CD4-positive, alpha-beta T cell treated with Interleukin-6 for 4 hours (primary cell): ENCODE measurements around the gene CTCFL.
"Not testable (repeated sequence)": the region's sequence is repeated elsewhere in the genome, so short reads cannot be mapped to it uniquely, and the experiment has no call there.

Experiments used
- DNase-seq: peaks from one replicate; pipeline ENCODE4 v3.0.0-alpha.2; 2020; ENCODE audit warnings: mixed read lengths

Gene CTCFL

DNA sequence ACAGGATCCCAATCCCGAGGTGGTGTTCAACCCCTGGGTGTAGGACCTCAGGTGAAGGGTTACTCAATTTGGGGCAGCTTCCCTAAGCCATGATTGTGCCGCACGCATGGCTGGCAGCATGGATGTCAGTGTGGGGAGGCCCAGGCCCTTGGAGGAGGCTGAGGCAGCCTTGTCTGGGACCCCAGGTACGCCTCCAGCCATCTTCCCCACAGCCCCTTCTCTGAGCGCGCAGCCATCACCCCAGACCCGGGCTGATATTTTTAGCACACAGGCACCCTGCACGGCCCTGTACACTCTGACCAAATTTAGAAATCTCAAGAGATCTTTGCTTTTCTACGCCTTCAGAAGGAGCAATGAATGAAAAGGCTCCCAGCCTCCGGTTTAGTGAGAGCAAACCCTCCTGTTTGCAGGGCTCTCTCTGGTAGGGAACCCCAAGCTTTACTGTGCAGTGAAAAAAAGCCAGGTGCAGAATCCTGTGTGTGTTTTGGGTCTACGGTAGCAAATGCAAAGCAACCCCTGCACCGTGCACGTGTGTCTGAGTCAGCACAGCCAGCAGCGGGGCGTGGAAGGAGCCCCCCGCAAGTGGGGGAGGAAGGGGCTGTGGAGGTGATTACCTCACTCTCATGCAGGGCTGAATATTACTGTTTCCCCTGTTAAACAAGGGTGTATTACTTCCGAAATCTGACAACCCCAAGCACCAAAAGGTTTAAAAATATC is 44.3 kb downstream of the CTCFL start:
- DNase-seq, result peak; percentile 68

DNA sequence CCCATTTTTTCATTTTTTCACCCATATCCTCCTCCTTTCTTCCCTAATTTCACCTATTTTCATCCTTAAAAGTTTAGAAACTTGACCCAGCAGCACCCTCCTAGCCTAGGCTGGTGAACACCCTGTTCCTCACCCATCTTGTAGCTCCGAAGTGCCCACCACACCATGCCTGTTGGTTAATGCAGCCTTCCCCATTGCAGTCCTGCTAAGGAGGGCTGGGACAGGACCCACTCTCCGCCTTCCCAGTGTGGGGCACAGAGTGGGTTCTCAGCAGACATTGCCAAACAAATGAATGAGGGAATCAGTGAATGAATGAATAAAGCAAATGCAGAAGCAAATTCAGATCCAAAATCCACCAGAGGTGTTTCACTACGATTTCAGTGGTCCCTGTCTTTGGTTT is 45.7 kb downstream of the CTCFL start:
- no peak for DNase-seq

DNA sequence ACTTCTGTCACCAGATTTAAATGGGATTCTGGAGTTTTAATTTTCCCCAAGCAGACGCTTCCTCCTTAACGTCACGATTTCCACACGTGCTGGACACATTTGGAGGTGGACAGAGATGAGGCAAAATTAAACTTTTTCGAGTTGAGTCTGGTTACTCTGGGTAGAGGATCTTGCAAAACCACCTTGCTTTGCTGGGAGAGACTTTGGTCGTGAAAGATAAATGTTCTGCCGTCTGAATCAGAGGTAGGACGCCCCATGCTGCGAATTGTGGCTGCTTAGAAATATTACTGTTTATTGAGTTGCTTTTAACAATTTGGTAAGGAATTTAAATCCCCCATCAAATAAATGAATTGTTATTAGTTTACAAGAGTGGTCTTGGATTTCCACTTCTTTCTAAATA is 46.8 kb downstream of the CTCFL start:
- DNase-seq, result no peak

DNA sequence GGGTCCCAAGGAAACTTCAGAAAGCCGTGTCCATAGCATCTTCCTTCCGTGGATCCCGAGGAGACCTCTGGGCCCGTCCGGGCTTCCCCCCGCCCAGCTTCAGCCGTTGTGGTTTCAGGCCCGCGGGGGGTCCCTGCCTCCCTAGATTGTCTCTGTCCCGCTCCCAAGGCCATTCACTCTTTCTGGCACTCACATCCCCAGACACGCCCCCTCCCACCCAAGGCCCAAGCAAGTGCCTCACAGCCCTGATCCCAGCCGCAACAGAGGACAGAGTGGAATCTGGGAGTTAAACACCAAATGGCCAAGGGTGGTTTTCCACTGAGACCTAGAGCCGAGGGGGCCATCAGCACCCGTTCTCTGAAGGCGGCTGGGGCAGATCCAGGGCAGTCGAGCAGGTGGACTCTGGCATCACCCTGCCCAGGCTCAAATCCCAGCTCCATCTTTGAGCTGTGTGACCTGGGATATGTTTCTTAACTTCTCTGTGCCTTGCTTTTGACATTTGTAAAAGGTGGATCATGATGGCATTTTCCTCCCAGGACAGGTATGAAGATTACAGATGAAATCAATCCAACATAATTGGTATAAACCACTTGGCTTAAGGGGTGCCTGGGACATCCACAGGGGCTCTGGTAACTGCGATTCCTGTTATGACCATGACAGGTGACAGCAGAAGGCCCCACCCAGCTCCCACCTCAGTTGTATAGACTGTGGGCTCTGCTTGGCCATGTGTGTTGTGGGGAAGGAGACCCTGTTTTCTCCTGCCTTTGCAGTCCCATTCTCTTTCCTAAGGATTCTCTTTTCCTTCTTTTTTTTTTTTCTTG is 48.1 kb downstream of the CTCFL start:
- no peak for DNase-seq

DNA sequence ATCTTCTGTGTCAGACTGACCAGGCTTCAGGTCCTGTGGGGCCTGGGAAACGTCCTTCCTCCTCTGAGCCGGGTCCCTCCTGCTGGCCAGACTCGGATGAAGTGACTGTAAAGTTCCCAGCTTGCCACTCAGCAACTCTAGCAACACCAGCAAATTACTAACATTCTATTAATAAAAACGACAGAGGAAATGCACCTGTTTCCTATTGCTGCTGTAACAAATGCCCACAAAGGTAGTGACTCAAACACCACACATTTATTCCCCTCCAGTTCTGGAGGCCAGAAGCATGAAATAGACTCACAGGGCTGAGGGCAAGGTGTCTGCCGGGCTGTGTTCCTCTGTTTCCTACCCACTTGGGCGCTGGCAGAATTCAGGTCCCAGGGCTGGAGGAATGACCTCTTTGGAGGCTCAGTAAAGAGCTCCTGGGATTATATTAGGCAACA is 48.8 kb downstream of the CTCFL start:
- no peak for DNase-seq

DNA sequence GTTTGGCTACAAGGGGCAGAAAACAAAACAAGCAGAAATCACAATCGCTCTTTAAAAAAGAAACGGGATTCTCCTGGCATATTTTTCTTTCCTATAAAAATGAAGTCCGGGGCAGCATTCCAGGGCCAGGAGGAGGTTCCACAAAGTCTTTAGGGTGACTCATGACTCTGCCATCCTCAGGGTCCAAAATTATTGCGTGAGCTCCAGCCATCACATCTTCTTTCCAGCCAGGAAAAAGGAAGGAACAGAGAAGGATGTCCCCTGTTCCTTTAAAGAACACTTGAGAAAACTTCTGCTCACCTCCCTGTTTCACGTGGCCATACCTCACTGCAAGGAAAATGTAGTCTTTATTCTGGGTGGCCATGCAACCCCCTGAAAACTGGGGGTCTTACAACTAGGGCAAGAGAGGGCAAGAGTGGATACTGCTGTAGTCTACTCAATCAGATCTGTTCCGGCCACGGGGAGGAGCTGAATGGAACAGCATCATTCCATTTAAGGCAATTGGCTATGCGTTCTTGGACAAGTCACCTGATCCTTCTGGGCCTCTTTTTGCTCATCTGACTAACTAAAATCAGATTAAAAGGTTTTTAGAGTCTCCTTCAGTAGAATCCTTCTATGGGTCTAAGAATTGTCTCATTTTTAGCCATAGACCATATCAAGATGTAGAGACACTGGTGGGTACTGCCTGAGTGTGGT is 49.4 kb downstream of the CTCFL start:
- no peak for DNase-seq

DNA sequence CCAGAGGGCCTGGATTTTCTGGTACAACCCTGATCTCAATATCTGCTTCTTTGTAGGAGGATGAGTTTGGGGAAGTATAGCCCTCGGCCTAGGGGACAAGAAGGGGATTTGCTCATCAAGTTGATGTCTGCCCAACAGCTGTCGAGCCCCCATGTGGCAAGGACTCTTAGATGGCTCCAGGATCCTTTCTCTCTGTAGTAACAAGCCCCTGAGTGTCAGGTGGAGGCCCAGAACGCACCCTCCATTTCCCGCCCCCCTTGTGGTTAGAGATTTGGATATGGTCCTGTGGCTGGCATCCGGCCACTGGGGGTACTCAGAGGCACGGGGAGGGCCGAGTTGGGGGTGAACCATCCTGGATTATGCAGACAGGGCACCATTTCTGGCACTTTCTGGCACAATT is 50.1 kb downstream of the CTCFL start:
- DNase-seq, result no peak

DNA sequence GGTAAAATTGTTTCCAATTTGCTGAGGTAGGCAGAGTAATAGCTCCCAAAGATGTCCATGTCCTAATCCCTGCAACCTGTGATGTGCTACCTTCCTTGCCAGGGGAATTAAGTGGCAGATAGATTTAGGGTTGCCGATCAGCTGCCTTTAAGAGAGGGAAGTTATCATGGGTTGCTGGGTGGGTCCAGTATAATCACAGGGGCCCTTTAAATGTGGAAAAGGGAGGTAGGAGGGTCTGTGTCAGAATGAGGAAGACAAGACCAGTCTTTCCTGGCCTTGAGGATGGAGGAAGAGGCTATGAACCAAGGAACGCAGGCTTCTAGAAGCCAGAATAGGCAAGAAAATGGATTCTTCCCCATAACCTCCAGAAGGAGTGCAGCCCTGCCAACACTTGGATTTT is 50.7 kb downstream of the CTCFL start:
- no peak for DNase-seq

DNA sequence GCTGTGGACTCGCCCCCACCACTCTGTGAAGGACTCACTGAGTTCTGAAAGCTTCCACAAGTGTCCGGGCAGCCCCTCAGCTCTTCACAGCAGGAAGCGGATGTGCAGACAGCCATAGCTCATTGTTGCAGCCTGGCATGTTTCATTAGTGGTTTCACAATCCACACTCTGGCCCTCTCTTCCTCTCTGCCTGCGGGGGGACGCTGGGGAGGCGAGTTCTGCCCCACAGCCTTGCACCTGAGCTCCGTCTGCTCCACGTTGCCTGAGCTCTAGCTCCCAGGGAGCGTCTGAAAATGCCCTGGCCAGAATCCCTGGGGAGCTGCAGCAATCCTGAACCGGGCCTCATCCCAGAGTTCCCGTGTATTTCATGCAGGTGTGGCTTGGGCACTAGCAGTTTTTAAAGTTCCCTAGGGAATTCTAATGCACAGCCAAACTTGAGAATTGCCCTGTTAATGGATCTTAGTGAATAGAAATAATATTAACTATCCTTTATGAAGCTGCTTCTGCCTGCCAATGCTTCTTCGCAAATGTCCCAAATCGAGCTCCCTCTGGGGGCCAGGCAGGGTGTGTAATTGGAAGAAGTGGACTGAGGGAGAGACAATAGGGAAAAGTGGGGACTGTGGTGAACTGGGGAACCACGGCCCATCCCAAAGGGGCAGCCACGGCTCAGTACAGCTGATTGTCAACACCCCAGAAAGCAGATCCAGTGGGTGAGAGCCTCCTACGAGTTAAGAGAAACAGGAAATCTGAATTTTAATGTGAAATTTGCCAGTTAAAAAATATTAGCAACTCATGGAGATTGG is 51.5 kb downstream of the CTCFL start:
- peak; percentile 43 for DNase-seq

DNA sequence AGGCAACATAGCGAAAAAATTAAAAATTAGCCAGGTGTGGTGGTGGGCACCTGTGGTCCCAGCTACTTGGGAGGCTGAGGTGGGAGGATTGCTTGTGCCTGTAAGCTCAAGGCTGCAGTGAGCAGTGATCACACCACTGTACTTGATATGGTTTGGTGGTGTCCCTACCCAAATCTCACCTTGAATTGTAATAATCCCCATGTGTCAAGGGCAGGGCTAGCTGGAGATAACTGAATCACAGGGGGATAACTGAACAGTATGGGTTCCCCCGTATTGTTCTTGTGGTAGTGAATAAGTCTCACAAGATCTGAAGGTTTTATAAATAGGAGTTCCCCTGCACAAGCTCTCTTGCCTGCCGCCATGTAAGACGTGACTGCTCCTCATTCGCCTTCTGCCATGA is 52.5 kb downstream of the CTCFL start:
- not testable (repeated sequence) for DNase-seq

DNA sequence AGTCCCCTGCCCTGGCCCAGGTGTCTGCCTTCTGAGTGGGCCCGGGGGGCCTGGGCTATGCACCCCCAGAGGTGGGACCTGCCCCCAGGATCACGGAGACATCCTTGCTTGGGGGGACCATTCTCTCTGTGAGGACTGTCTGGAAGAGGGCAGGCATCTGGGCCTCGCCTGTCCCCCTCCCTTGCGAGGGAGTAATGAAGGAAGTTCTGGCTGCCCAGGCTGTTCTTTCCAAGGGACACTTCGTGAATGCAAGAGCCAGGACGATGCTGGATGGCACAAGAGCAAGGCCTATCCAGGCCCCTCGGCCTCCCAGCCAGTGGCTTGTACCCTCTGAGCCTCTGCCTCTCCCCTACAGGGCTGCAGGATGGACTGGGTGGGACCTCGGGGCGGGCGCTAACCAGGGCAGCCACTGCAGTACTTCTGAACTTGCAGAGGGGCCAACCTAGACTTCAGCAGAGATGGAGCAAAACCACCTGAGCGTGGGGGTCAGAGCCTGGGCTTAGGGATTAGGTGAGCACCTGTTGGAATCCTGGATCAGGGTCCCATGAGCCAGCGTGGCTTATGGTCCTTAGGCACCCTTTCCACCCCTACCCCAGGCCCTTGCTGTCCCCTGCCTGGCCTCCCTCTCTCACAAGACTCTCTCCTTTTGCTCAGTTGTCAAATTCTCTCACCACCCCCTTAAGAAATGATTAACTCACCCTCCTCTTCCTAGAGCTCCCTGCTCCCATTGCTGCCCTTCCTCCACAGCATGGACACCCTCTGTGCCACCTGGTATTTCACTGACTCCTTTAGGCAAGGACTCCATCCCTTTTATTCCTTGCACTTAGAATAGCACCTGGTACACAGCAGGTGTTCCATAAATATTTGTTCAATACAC is 53.2 kb downstream of the CTCFL start:
- no peak for DNase-seq

DNA sequence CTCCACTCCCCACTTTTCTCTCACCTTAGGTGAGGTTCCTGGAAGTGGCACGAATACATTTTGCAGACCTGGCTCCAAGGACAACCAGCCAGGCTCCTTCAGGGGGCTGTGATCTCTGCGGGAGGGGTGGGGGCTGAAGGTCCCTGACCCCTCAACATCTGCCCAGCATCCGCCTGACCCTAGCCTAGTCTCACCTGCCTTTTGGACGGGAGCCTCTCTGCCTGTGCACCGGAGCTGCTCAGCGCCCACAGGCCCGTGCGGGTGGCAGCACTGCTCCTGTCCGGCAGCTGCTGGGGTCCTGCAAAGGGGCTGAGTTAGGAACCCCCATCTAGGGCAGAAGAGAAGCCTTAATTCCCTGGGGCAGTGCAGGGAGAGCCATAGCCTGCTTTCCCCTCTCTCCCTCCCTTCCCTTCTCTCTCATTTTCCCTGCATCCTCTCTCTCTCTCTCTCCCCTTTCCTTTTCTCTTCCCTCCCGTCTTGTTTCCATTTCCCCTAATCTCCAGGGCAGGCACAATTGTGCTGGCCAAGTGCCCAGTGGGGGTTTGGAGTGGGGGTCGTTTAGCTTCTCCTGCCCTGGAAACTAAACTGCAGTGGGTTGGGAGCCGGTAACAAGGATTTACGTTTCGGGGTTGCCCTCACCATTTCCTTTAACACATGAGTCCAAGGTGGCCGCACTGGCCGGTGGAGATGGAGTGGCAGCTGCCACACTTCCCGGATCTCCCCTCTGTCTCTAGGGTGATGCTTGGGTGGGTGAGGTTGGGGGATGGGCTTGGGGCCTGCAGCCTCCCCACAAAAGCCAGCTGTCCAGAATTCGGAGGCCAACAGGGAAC is 54.1 kb downstream of the CTCFL start:
- no peak for DNase-seq

DNA sequence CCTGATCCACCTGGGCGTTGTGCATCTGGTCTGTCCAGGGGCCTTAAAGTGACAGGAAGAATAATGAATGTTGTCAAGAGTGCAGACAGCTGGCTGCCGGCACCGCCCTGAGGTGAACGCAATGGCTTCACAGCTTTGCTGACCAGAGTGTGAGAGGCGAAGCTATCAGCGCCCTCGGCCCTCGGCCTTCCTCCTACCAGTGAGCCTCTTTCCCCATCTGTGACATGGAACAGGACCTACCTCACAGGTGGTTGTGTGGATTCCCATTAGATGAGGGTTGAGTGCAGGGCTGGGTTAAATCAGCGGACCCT is 54.8 kb downstream of the CTCFL start:
- no peak for DNase-seq

DNA sequence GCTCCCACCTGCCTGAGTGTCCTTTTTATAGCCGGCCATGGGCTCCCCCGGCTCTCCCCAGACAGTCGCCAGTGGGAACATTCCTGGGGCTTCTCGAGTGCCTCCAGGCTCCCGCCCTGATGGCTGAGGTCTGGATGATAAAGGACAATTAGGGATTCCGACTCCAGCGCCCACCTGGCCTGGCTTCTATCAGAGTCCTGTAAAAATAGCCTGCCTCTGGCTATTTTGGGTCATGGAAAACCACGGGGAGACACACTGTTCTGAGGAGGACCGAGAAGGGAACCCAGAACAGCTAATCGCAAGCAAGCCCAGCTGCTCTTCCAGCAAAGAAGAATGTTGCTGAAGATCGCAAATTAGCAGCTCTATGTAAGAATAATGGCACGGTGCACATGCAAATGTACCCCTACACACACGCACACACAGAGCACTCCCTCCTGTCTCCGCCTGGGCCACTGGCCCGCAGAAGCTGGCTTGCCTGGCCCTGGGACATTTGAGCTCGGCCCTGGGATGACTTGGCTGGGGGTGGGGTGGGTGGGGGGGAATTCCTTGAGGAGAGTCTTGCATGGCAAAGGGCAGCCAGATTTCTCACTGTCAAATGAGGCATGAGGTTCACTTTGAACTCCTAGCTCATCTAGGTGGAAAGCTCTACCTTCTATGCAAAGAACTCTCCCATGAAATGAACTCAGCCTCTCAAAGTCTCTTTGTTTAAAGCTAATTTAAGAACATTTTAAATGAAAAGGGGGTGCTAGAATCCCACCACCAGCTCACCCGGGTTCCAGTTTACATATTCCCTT is 55.3 kb downstream of the CTCFL start:
- no peak for DNase-seq

DNA sequence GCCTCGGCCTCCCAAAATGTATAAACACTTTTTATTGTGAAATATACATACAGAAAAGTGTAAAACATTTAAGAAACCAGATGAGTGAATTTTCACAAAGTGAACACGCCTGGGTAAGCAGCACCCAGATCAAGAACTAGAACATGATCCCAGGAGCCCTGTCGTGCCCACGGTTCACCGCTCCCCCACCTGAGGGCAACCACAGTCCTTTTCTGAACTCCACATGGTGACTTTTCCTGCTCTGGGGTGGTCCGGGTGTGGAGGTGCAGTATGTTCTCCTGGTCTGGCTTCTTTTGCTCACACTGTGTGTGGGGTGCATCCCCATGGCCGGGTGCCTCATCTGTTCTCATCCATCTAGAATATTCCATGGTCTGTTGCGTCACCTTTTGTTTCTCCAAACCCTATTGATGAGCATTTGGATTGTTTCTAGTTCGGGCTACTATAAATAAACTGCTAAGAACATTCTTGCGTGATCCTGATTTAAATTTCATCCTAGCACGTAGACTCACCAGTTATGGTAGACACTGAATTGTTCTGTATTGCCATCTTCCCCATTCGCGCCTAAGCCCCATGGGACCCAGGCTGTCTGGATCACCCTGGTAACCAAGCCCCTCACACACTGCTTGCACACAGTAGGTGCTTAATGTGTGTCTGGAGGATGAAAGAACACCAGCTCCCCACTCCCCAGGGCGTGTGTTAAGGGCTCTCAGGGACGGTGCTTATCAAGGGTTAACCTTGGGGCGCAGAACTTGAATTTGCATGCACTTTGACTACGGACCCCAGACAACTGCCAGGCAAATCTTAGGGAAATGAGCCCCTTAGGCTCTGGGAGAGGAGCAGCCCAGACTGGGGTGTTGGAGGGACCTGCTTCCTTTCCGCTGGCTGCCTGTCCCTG is 56.2 kb downstream of the CTCFL start:
- no peak for DNase-seq

DNA sequence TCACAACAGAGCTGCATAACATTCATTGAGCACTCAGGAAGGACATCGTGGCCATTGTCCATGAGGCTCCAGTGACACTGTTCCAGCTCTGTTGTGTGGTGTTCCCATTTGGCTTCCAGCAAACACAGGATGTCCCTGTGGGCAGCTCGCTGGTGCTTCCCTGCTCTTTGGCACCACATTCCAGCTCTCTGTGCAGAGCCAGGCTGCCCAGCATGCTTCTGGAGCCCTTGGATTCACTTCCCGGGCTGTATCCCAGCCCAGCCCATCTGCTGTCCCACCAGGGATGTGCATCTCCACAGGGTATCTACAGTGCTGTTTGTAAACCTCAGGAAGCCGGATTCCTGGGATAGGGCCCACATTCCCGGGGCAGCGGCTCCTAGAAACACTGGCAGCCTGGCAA is 57.2 kb downstream of the CTCFL start:
- no peak for DNase-seq

DNA sequence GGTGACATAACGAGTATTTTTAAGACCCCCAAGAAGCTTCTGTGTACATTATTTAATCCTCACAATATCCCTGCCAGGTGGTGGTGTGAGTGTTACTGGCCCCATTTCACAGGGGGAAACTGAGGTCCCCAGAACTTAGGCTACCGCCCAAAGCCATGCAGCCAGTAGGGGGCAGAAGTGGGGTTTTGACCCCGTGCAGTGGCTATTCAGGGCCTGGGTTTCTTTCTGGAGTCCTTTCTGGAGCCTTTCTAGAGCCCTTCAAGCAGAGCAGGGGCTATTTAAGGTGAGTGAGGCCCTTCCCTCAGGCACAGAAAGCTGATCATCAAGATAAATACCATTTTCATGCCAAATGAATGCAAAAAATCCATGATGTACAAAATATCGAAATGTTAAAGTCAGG is 59.0 kb downstream of the CTCFL start:
- DNase-seq, result no peak

DNA sequence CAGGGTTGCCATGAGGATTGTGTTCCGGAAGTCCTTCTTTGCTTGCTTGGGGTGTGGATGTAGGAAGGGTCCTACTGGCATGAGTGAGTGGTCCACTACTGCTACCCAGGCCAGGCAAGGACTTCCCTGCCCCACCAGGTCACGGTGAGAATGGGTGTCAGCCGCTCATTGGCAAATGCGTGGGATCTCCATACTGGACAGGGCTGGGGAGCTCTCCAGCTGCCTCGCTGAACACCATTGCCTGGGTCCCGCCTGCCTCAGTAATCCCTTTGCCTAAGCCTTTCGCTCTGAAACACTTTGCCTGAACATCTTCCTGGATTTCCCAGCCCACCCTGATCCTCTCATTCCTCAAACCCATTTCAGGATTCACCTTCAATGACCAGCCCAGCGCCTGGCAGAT is 59.5 kb downstream of the CTCFL start:
- DNase-seq, result no peak

DNA sequence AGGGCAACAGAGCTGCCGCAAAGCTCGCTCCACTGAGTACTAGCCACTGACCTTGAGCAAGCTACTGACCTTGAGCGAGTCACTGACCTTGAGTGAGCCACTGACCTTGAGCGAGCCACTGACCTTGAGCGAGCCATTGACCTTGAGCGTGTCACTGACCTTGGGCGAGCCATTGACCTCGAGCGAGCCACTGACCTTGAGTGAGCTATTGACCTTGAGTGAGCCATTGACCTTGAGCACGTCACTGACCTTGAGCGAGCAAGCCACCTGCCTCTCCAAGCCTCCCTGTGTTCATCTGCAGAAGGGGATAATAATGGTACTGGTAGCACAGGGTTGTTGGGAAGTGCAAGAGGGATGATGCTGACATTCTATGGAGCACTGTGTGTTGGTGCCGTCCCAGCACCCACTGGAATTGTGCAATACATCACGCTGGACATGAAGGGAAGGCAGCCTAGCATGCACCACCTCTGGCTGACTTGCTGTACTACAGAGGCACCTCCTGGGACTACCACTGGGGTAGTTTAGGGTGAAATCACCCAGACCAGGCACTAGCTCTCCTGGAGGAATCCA is 60.2 kb downstream of the CTCFL start:
- DNase-seq, result no peak
